Measurements from ENCODE around the gene NAV2.

NAV2 gene

GRCh38 chr11:20158597-20159257 lies 446.1 kb downstream of the NAV2 start:
- DNase-seq (ENCODE audit: low read depth in 2 of 2), result no peak

- no peak for DNase-seq (ENCODE audit: low read depth in 2 of 2)
These were observed 447.1 kb downstream of the NAV2 start for GRCh38 chr11:20159466-20160381.

- DNase-seq (ENCODE audit: low read depth in 2 of 2), result no peak
These were observed 448.0 kb downstream of the NAV2 start, which contains the start of gene DBX1 for GRCh38 chr11:20160425-20161229. DBX1 (minus strand) TSS chr11:20160475; CDS start chr11:20160324, 151 bp downstream.

GRCh38 chr11:20161230-20161918 lies 448.7 kb downstream of the NAV2 start:
- DNase-seq (ENCODE audit: low read depth in 2 of 2), result no peak

GRCh38 chr11:20161923-20162744 lies 449.5 kb downstream of the NAV2 start:
- no peak for DNase-seq (ENCODE audit: low read depth in 2 of 2)

- no peak for DNase-seq (ENCODE audit: low read depth in 2 of 2)
These were observed 450.5 kb downstream of the NAV2 start for GRCh38 chr11:20162824-20163782.

GRCh38 chr11:20163783-20164481 lies 451.3 kb downstream of the NAV2 start:
- no peak for DNase-seq (ENCODE audit: low read depth in 2 of 2)
